Measurements from ENCODE around the gene XIRP2.
"Not testable (repeated sequence)": the region's sequence is repeated elsewhere in the genome, so short reads cannot be mapped to it uniquely, and the experiment has no call there.

XIRP2 gene

DNA sequence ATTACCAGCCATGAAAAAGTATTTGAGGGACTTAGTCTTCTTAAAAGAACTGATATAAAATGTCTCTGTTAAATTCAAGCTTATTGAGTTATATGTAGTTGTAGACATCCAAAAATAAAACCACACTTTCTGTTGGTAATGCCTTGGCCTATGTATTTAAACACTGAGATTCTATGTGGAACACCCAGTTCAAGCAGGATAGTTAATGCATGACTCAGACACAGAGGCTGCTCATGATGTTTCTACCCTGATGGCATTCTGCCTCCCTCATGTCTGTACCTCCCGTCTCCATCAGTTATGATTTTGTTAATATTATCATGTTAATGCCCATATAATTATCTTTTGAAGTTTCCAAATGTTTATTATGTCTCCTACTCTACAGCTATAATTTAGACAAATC, 164.5 kb downstream of the XIRP2 start:
- DNase-seq (ENCODE audit: low read depth) = peak; percentile 49

DNA sequence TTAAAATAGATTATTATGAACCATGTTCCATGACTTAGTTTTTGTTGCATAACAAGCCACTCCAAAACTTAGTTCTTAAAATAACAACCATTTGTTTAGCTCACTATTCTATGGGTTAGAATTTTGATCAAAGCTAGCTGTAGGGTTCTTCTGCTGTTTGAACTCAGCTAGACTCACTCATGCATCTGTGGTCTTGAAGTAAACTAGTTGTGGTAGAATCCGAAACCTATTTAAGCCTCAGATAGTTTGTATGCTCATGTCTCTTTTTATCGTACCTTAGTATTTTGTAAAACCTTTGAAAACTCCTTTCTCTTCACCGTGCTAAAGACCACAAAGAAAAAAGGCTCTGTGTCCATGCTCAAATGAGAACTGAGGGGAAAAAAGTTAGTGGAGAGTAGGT, 166.6 kb downstream of the XIRP2 start:
- DNase-seq (ENCODE audit: low read depth) = no peak

DNA sequence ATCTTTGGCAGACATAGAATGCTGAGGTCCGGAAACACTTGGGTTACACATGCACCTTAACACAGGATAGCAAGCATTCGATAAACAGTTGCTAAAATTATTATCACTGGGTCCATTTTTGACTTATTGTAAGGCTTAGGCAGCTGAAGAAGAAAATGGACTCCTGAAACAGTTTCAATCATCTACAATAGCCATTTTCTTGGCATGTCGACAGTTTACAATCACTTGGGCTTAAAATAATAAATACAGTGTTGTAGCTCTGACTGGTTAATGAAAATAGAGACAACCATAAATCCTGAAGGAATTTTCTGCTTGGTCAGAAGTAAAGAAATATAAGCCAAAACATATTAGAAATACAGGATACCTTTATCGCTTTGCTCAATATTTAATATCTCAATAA, 169.2 kb downstream of the XIRP2 start:
- DNase-seq (ENCODE audit: low read depth) = no peak

DNA sequence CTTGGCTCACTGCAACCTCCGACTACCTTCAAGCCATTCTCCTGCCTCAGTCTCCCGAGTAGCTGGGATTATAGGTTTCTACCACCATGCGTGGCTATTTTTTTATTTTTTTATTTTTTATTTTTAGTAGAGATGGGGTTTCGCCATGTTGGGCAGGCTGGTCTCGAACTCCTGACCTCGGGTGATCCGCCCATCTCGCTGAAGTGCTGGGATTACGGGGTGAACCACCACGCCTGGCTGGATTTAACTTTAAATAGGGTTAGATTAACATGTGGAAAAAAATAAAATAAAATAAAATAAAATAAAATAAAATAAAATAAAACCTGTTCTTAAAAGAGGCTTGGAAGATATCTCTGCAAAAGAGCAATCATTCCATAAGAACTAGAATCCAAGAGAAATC, 170.9 kb downstream of the XIRP2 start:
- no peak for DNase-seq (ENCODE audit: low read depth)

DNA sequence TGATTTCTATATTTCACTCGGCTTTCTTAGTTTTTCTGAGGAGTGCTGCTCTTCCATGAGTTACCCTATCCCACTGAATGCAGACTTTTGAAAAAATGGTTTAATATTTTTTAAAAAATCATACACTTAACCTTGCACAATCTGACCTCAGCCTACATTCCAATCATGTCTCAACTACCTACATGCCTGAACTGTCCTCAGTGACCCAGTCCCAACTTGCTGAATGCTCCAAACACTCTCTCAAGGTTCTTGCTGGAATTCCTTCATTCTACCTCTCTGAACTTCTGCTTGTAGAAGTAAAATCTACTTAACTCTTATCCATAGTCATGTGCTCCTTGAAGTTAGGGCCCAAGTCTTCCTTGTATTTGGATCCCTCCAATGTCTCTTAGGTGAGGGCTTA, 181.6 kb downstream of the XIRP2 start:
- DNase-seq (ENCODE audit: low read depth) = no peak

DNA sequence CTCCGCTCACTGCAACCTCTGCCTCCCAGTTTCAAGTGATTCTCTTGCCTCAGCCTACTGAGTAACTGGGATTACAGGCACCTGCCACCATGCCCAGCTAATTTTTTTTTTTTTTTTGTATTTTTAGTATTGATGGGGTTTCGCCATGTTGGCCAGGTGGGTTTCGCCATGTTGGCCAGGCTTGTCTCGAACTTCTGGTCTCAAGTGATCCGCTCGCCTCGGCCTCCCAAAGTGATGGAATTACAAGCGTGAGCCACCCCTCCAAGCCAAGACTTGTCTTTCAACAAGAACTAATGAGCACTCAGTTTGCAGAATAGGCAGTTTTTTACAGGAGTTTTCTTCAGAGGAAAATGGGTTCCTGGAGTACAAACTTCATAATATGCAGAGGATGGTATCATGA, 187.4 kb downstream of the XIRP2 start:
- not testable (repeated sequence) for DNase-seq (ENCODE audit: low read depth)

DNA sequence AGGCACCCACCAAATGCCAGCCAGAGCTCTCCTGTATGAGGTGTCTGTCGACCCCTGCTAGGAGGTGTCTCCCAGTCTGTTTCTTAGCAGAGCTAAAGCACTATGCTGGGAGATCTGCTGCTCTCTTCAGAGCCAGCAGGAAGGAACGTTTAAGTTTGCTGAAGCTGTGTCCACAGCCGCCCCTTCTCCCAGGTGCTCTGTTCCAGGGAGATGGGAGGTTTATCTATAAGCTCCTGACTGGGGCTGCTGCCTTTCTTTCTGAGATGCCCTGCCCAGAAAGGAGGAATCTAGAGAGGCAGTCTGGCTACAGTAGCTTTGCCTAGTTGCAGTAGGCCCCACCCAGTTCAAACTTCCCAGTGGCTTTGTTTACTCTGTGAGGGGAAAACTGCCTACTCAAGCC, 210.7 kb downstream of the XIRP2 start:
- DNase-seq (ENCODE audit: low read depth) = not testable (repeated sequence)

DNA sequence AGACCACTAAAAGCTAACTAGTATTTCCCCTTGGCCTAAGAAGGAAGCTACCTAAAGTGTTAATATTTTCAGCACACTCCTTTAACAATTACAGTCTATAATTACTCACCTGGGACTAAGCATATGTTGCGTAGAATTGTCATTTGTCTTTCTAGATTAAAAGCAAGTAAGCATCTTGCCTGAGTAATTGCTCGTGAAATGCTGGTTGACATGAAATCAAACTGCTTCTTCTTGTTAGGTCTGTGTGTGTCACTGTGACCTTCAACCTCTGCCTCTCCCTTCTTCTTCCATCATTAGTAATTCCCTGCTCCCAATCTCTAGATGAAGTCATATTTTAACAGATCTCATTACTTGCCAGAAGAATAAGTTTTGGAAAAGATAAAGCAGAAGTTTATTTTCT, 212.2 kb downstream of the XIRP2 start:
- peak; percentile 4 for DNase-seq (ENCODE audit: low read depth)

DNA sequence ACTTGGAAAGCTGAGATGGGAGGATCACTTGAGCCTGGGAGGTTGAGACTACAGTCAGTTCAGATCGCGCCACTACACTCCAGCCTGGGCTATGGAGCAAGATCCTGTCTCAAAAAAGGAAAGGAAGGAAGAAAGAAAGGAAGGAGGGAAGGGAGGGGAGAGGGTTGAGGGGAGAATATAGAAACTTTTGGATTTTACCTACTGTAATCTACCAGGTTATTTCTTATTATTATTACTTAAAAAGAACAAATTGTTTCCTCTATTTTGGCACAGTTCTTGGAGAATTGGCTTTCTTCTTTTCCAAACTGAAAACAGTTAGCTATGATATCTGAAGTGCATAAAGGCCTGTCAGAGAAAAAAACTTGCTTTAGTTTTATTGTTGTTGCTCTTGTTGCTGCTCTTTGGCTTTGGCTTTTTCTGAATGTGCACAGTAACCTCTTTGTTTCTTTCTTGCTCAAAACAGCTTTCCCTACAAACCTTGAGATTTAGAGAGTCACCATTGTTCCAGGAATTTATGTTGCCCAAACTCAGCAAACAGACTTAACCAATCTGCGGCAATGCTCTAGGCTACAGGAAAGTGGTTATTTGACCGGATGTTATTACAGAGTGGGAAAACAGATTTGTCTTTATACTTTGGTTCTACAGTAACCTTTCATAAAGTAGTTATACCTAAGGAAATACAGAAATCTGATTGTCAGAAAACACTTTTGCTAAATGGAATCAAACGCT, 214.9 kb downstream of the XIRP2 start:
- DNase-seq (ENCODE audit: low read depth) = no peak

DNA sequence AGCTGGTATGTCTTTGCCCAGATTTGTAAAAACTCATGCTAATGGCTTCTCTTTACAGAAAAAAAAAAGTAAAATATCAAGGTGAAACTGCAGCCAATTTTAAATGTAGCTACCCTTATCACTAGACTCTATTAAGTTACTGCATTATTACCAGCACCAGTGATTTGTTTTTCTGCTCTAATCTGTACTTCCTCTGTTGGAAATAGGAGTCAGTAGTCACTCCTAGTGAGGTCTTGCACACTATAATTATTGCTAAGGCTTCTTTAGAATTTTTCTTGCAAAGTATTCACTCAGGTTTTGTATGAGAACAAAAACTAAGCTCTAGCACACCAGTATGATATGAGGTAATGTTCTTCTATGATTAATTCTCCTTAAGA, 215.5 kb downstream of the XIRP2 start:
- no peak for DNase-seq (ENCODE audit: low read depth)

DNA sequence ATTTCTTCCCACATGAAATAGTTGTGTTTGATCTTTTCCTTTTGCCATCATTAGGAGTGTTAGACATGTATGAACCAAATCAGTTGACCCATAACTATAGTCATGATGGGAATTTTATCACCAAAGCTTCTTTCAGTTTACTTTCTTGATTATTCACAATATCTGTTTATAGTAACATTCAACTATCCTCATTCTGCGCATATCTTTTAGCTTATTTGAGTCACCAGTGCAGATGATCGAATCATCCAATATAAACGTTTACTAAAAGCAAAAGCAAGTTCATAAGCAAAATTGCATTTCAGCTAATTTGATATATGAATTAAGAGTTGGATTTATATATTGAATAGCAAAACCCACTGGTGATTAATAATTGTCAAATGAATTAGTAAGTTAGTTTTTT, 216.4 kb downstream of the XIRP2 start:
- no peak for DNase-seq (ENCODE audit: low read depth)

DNA sequence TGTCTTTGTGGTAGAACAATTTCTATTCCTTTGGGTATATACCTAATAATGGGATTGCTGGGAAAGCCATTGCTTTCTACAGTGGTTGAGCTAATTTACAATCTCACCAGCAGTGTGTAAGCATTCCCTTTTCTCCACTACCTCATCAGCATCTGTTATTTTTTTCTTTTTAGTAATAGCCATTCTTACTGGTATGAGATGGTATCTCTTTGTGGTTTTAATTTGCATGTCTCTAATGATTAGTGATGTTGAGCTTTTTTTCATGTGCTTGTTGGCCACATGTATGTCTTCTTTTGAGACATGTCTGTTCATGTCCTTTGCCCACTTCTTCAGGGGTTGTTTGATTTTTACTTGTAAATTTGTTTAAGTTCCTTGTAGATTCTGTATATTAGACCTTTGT, 221.4 kb downstream of the XIRP2 start:
- DNase-seq (ENCODE audit: low read depth) = not testable (repeated sequence)

DNA sequence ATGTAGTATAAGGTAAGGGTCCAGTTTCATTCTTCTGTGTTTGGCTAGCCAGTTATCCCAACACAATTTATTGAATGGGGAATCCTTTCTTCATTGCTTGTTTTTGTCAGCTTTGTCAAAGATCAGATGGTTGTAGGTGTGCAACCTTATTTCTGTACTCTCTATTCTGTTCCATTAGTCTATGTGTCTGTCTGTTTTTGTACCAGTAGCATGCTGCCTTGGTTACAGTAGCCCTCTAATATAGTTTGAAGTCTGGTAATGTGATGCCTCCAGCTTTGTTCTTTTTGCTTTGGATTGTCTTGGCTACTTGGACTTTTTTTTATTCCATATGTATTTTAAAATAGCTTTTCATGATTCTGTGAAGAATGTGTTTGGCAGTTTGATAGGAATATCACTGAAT, 222.1 kb downstream of the XIRP2 start:
- no peak for DNase-seq (ENCODE audit: low read depth)

DNA sequence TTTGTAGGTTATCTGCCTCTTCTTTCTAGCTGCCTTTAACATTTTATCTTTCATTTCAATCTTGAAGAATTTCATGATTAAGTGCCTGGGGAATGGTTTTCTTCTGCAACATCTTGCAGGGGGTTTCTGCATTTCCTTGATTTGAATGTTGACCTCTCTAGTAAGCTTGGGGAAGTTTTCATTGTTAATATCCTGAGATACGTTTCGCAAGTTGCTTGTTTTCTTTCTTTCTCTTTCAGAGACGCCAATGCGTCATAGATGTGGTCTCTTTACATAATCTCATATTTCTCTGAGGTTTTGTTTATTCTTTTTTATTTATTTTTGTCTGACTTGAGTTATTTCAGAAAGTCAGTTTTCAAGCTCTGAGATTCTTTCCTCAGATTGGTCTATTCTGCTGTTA, 225.7 kb downstream of the XIRP2 start:
- no peak for DNase-seq (ENCODE audit: low read depth)

DNA sequence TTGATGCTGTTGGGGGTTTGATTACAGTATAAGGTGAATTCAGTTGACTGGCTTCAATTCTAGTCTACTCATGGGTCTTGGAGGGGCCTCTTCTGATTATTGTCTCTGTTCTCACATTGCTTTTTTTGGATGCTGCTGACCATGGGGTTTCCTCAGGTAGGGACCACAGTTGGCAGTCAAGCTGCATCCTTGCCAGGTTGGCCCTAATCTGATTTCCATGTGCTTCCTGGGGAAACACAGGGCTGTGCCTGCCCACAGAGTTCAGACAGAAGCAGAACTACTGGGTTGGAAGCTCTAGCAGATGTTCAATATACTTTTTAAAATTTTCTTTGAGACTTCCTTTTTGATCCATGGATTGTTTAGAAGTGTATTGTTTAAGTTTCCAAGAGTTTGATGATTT, 227.3 kb downstream of the XIRP2 start:
- no peak for DNase-seq (ENCODE audit: low read depth)

DNA sequence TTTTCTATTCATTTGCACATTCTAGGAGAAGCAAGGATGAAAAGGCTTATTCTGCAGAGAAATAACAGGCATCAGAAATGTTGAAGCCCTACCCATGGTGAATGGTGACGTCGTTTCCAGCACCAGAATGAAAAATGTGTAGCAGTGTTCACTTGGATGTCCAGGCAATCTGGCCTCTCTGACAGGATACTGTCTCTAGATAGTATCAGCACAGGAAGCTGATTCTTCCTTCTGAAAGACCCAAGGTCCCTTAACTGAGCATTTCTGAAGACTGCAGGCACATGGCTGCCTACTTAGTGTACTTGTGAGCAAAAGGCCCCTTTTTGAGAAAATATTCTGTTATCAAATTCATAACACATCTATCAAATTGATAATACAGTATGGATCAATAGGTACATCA, 234.1 kb downstream of the XIRP2 start:
- no peak for DNase-seq (ENCODE audit: low read depth)

DNA sequence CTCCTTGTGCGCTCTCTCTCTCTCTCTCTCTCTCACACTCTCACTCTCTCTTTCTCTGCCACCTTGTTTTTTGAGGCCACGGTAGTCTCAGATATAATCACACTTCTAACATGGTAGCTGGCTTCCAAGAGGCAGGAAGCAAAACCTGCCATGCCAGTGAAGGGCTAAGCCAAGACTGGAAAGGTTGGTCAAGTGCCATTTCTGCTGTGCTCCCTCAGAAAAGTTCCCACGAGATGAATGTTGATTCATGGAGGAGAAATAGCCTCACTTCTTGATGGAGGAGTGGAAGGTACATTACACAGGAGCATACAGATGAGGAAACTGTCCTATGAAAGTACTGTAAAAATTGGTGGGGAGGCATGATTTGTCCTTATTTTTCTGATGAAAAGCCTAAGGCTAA, 237.9 kb downstream of the XIRP2 start:
- DNase-seq (ENCODE audit: low read depth) = no peak

DNA sequence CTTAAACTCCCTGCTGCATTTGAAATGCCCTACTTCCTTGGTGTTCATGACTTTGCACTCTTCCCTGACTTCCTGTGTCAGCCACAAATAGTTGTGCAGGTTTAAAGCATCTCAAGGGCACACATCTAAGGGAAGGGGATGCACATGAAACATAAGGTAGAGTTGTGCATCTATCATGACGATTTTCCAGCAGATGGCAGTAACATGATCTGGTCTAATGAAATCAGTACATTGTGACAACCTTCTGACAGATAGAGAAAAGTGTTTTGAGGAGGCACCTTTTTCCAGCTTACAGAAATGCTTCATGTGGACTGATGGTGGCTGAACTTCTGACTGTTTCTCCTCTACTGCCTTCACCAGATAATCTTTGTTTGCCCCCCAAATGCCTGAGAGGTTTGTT, 238.9 kb downstream of the XIRP2 start:
- DNase-seq (ENCODE audit: low read depth) = peak; percentile 60

DNA sequence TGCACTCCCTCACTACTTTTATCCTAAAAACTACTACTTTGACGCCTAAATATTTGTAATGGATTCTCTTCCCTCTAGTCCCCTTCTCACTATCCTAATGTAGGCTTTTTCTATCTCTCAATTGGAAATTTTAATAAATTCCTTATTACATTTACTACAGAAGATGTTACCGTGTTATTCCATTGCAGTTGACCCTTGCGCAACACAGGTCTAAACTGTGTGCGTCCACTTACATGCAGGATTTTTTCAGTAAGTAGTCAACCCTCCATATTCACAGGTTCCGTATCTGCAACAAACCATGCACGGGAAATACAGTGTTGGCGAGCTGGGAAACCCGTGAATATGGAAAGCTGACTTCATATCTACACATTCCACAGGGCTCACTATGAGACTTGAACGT, 239.8 kb downstream of the XIRP2 start:
- no peak for DNase-seq (ENCODE audit: low read depth)

DNA sequence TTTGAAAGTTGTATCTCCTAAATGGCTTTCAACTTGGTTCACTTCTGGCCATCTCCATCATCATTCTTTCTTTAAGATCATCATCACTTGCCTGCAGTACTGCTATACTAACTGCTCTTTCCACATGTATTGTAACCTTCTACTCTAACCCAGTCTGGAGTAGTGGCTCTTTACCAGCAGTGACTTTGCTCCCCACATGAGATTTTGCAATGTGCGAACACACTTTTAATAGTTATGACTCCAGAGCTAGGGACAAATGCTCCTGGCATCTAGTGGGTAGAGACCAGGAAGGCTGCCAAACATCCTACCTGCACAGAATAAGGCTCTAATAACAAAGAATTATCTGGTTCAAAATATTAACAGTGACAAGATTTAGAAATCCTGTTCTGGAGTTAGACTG, 243.8 kb downstream of the XIRP2 start:
- no peak for DNase-seq (ENCODE audit: low read depth)

DNA sequence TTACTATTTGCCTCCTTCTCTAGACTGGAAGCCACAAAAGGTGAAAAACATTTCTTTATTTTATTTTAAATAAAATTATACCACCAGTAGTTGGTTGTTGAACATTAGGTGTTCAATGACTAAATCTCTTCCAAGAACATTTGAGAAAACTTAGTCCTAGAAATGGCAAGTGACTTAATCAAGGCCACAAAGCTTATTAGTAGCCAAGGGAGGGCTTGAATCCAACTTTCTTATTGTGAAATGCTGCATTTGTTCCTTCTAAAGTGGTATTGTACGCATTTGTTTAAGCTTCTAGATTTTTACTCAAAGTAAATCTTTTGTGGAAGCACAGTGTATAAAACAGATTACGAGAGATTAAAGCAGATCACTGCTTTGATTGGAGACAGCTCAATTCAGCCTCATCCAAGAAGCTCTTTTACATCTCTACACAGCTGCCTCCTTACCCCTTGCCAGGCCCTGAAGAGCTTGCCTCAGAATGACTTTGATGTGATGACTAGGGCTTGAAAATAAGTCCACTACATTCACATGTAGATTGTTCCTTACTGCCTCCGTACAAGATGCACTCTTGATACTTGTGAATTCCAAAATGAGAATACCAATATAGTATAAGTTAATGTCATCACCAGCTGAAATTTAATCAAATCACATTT, 244.8 kb downstream of the XIRP2 start:
- no peak for DNase-seq (ENCODE audit: low read depth)

DNA sequence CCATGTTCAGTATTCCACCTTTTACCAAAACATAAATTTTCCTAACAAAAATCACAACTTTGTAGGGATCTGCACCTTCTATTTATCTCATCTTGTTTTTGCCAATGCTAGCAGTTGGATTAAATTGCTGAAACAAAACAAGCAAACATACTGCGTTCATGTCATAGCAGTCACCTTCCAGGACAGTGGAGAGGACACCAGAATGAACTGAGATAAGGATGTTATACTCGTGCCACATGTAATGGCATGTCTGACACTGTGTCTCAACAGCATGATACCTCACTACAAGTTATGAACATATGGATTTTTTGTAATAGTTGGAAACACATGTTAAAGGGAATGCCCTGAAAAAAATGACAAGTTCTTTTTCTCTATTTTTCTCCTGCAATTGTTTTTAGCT, 245.3 kb downstream of the XIRP2 start:
- DNase-seq (ENCODE audit: low read depth) = no peak

DNA sequence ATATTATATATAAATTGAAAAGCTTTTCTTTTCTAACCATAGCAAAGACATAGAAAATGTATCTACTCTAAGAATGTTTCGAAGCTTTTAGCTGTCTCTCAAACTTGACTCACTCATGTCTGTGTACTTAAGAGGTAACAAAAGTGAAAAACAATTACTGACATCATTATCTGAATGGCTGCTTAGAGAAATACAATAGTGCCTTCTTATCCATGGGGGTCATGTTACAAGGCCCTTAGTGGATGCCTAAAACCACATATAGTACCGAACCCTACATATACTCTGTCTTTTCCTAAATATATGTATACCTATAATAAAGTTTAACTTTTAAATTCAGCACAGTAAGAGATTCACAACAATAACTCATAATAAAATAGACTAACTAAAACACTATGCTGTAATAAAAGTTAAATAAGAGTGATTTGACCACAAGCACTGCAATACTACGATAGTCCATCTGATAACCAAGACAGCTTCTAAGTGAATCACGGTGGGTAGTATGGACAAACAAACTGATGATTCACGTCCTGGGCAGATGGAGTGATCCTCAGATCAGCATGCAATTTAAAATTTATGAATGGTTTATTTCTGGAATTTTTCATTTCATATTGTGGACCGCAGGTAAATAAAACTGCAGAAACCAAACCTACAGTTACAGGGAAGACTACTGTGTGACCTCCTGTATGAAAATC, 246.2 kb downstream of the XIRP2 start:
- DNase-seq (ENCODE audit: low read depth) = peak; percentile 94

DNA sequence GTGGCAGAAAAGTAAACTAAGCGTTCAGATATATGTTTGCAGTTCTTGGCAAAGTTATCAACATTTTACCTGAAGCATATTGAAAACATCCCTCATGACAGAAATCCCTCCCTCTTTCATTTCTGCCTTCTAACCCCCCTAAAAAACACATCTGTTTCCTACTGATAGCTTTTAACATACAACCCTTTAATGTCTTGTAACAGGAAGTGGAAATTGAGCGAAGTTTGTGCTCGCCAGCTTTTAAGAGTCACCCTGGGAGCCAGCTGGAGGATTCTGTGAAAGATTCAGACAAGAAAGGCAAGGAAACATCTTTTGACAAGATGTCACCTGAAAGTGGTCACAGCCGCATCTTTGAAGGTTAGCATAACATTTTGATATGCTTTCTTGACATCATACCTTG, 247.4 kb downstream of the XIRP2 start:
- DNase-seq (ENCODE audit: low read depth) = peak; percentile 20
